ENCODE results near the gene SLC25A45.

DNA sequence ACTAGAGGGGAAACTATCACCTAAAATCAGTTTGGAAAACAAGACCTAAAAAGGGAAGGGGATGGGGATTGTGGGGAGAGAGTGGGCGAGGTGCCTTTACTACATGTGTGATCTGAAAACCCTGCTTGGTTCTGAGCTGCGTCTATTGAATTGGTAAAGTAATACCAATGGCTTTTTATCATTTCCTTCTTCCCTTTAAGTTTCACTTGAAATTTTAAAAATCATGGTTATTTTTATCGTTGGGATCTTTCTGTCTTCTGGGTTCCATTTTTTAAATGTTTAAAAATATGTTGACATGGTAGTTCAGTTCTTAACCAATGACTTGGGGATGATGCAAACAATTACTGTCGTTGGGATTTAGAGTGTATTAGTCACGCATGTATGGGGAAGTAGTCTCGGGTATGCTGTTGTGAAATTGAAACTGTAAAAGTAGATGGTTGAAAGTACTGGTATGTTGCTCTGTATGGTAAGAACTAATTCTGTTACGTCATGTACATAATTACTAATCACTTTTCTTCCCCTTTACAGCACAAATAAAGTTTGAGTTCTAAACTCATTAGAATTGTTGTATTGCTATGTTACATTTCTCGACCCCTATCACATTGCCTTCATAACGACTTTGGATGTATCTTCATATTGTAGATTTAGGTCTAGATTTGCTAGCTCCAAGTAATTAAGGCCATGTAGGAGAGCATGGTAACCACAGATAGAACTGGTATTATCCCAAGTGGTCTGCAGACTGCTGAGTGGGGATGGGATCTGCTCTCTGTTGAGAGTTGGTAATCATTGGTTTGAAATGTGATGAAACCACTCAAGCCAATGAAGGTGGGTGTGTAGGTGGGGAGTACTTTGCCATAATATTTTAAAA lies 43.8 kb upstream of the SLC25A45 start:
- TF ChIP-seq, protein P1, sequence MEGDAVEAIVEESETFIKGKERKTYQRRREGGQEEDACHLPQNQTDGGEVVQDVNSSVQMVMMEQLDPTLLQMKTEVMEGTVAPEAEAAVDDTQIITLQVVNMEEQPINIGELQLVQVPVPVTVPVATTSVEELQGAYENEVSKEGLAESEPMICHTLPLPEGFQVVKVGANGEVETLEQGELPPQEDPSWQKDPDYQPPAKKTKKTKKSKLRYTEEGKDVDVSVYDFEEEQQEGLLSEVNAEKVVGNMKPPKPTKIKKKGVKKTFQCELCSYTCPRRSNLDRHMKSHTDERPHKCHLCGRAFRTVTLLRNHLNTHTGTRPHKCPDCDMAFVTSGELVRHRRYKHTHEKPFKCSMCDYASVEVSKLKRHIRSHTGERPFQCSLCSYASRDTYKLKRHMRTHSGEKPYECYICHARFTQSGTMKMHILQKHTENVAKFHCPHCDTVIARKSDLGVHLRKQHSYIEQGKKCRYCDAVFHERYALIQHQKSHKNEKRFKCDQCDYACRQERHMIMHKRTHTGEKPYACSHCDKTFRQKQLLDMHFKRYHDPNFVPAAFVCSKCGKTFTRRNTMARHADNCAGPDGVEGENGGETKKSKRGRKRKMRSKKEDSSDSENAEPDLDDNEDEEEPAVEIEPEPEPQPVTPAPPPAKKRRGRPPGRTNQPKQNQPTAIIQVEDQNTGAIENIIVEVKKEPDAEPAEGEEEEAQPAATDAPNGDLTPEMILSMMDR (IDR thresholded peaks at IDR 0.05; ENCODE audit: low read depth, low read length): no peak
- TF ChIP-seq POLR2A (IDR thresholded peaks at IDR 0.05; ENCODE audit: extremely low read depth, insufficient read length): peak; percentile 17
- TF ChIP-seq, protein P2, sequence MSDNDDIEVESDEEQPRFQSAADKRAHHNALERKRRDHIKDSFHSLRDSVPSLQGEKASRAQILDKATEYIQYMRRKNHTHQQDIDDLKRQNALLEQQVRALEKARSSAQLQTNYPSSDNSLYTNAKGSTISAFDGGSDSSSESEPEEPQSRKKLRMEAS (IDR thresholded peaks at IDR 0.05; ENCODE audit: low read depth, low read length): peak; percentile 37; the same call in 1 of the 2 replicates

All from NB4 (cell line).